Activated CD4-positive, alpha-beta T cell treated with anti-CD3 and anti-CD28 coated beads, Interleukin-2, amount 10 ng/mL, durations not matched to agents 24 days and 14 days (primary cell): ENCODE measurements around the gene ATF1. TPM values are rescaled to one million over a fixed set of nuclear protein-coding genes. Genes with fewer than 3 reads are reported as not detected.
"Not testable (repeated sequence)": the region's sequence is repeated elsewhere in the genome, so short reads cannot be mapped to it uniquely, and the experiment has no call there.

Experiments
- DNase-seq: peaks from one replicate; pipeline ENCODE4 v3.0.0; 2022
- H3K27ac Mint-ChIP-seq: one replicate; pipeline ENCODE4 v1.8.0; 2022; ENCODE audit warnings: mild to moderate bottlenecking, mixed read lengths
- H3K27me3 Mint-ChIP-seq: one replicate; pipeline ENCODE4 v1.8.0; 2022; ENCODE audit warnings: mixed read lengths
- H3K36me3 Mint-ChIP-seq: one replicate; pipeline ENCODE4 v1.8.0; 2022; ENCODE audit warnings: low read depth, mild to moderate bottlenecking, mixed read lengths
- H3K4me1 Mint-ChIP-seq: one replicate; pipeline ENCODE4 v1.8.0; 2021; ENCODE audit warnings: mixed read lengths
- H3K4me3 Mint-ChIP-seq: one replicate; pipeline ENCODE4 v1.8.0; 2022; ENCODE audit warnings: mild to moderate bottlenecking, moderate library complexity, mixed read lengths
- H3K9me3 Mint-ChIP-seq: one replicate; pipeline ENCODE4 v1.8.0; 2021; ENCODE audit warnings: mixed read lengths
- intact Hi-C: fragments of 100-400 bp; cut with micrococcal nuclease; formaldehyde crosslinking; loops from one replicate; pipeline ENCODE4 v1.15.1; 2023
- total RNA-seq: library from RNA; stranded (reverse); gene quantifications from 2 replicates; pipeline ENCODE4 v1.2.3, GENCODE V29; 2022

ATF1 gene
- total RNA-seq, 1 donor from 2014 or later, result 67.6 TPM

DNA sequence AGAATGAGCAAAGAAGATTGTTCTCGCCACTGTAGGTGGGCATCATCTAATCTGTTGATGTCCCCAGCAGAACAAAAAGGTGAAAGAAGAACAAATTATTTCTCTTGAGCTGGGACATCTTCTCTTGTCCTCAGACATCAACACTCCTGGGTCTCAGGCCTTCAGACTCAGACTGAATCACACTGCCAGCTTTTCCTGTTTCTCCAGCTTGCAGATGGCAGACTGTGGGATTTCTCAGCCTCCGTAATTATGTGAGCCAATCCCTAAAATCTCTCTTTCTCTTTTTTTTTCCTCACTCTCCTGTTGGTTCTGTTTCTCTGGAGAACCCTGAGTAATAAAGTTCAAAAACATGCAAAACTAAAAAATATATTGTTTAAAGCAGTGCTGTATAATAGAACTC, 75.1 kb downstream of the ATF1 start:
- no peak overlapping the region for H3K4me3 Mint-ChIP-seq

DNA sequence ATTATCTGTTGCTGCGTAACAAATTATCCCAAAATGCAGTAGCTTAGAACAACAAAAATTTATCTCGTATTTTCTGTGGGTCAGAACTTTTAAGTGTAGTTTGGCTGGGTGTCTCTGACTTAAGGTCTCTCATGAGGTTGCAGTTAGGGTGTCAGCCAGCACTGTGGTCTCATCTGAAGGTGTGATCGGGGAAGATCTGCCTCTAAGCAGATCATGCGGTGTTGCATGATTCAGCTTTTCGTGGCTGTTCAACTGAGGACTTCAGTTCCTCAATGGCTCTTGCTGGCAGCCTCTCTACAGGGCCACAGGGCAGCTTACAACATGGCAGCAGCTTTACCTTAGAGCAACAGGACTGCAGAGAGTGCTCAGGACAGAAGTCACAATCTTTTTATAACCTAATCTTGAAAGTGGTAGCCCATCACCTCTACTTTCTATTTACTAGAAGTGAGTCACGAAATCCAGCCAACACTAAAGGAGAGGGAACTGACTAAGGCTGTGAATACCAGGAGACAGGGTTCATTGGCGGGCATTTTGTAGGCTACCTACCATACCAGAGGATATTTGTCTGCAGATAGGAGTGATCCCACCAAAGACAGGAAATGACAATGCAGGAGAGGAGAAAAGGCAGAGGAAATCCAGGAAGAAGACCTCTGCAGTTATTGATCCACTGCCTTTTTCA, 77.0 kb downstream of the ATF1 start:
- Mint-ChIP-seq H3K4me3 (no peak overlapping the region), H3K4me1 (no peaks in the 10 kb centered on the region), H3K9me3 (peaks cover 18% of the 10 kb centered on the region), H3K36me3 (no peaks in the 10 kb centered on the region), H3K27ac (no peak overlapping the region), H3K27me3 (peaks cover 6% of the 10 kb centered on the region)
- DNase-seq, result no peak
- intact Hi-C loops, result no loop called here

More for the DNA sequence above, 75.1 kb downstream of the ATF1 start:
- intact Hi-C loops, result no loop called here
- peaks cover 31% of the 10 kb centered on the region for H3K9me3 Mint-ChIP-seq
- no peak overlapping the region for H3K27ac Mint-ChIP-seq
- H3K27me3 Mint-ChIP-seq, result peaks cover 3% of the 10 kb centered on the region
- no peaks in the 10 kb centered on the region for H3K4me1 Mint-ChIP-seq
- no peak for DNase-seq
- peaks cover 1% of the 10 kb centered on the region for H3K36me3 Mint-ChIP-seq

DNA sequence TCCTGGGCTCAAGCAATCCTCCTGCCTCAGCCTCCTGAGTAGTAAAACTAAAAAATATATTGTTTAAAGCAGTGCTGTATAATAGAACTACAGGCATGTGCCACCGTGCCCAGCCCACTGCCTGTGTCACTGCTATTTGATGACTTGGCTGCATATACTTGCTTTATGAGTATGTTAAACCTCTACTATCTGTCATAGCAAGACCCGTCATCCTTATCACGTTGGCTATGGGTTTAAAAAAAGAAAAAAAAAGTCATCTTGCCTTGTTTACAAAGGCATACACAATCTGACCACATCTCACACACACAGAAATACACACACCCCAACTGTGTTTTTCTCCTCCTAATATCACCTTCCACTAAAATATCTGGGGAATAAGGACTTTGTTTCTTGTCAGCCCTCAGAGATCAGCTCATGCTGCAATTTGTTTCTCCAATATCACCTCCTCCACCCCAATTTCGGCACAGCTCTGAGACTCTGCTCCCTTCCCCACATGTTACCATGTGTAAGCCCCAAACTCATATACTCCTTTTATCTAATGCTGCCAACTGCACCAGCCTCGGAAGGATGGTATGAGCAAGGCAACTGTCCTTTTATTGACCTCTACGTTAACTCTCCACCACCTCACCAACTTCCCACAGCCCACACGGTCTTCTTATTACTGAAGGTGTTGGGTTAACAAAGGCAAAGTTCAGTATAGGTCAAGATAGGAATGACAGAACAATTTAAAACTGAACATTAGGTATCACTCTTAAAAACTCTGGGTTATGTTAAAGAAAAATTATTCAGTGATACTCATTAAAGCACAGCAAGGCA, 78.0 kb downstream of the ATF1 start:
- no peaks in the 10 kb centered on the region for H3K36me3 Mint-ChIP-seq
- intact Hi-C loops, result no loop called here
- H3K27me3 Mint-ChIP-seq, result peaks cover 6% of the 10 kb centered on the region
- peaks cover 18% of the 10 kb centered on the region for H3K9me3 Mint-ChIP-seq
- no peak overlapping the region for H3K4me3 Mint-ChIP-seq
- no peak overlapping the region for H3K27ac Mint-ChIP-seq
- DNase-seq, result no peak
- no peaks in the 10 kb centered on the region for H3K4me1 Mint-ChIP-seq

DNA sequence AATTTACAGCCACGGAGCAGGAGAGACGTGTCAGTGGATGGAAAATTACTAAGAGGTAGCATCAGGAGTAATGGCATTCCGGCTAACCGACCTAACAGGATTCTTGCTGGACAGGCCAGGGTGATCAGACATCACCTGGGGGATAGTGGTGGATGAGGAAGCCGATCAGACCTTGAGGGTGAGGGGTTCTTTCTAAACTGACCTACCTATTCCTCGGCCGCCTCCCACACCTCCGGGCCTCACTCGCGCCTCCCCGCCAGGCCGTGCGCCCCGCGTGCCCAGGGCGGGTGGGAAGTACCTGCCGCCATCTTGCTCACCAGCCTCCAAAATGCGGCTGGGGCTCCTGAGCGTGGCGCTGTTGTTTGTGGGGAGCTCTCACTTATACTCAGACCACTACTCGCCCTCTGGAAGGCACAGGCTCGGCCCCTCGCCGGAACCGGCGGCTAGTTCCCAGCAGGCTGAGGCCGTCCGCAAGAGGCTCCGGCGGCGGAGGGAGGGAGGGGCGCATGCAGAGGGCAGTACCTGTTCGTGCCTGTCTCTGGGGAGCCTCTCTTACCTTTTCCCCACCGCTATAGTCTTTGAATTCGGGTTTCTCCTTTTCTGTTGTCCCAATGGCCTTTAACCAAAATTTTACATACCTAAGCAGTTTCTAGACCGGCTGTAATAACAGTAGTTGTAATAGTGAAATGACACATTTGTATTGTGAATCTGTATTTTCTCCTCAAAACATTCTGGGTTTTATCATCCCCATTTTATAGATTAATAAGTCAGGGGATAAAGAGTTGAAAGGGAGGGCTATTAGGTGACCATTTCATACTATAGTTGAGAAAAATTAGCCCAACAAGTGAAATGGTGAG, 79.0 kb downstream of the ATF1 start, which contains the start of gene TMPRSS12:
TSS of gene TMPRSS12 (plus strand) at position 290 of the 857 bp plus-strand sequence. CDS start at position 329, 39 bp downstream.
- no peaks in the 10 kb centered on the region for H3K4me1 Mint-ChIP-seq
- no peaks in the 10 kb centered on the region for H3K36me3 Mint-ChIP-seq
- peaks cover 18% of the 10 kb centered on the region for H3K9me3 Mint-ChIP-seq
- intact Hi-C loops, result no loop called here
- H3K27me3 Mint-ChIP-seq, result peaks cover 3% of the 10 kb centered on the region
- DNase-seq, result no peak
- no peak within 1 kb of the TSS for H3K27ac Mint-ChIP-seq
- no peak within 1 kb of the TSS for H3K4me3 Mint-ChIP-seq

DNA sequence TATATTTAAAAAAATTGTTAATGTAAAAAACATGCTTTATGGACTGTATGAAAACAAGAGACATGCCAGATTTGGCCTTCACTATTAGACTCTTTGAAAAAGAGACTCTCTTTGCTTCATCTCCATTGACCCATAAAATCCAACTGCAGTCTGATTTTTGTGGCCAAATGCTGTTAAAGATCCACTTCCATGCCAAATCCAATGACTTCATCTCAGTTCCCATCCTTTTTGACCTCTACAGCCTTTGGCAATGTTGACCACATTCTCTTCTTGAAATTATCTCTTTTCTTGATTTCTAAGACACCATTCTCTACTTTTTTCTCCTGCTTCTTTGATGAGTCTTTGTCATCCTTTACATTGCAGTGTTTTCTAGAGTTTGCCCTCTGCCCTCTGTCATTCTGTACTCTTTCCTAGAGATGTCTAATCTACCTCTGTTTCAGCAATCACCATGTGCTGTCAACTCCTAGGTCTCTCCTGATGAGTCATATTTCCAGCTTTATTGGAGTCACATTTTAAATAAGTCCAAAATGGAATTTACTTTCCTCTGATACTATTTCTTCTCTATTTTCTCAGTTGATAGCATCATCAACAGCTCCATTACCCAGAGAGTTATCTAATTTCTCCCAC, 81.2 kb downstream of the ATF1 start:
- intact Hi-C loops, result no loop called here
- H3K27me3 Mint-ChIP-seq, result peaks cover 5% of the 10 kb centered on the region
- peaks cover 25% of the 10 kb centered on the region for H3K9me3 Mint-ChIP-seq
- no peak overlapping the region for H3K27ac Mint-ChIP-seq
- no peak for DNase-seq
- no peaks in the 10 kb centered on the region for H3K36me3 Mint-ChIP-seq
- no peaks in the 10 kb centered on the region for H3K4me1 Mint-ChIP-seq
- no peak overlapping the region for H3K4me3 Mint-ChIP-seq

DNA sequence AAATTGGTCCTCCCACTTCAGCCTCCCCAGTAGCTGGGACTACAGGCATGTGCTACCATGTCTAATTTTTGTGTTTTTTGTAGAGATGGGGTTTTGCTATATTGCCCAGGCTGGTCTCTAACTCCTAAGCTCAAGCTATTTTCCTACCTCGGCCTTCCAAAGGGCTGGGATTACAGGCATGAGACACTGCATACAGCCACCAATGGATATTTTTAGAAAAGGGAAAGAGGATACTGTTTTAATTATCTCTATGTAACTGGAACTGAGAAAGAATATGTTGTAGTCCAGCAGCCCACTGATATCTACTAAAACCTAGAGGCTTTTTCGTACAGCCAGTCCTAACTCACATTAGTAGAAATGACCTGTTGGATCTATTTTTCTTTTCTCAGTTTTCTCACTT, 85.1 kb downstream of the ATF1 start:
- no peaks in the 10 kb centered on the region for H3K36me3 Mint-ChIP-seq
- no peak for DNase-seq
- no peak overlapping the region for H3K4me3 Mint-ChIP-seq
- peaks cover 17% of the 10 kb centered on the region for H3K9me3 Mint-ChIP-seq
- peaks cover 24% of the 10 kb centered on the region for H3K27me3 Mint-ChIP-seq
- intact Hi-C loops, result no loop called here
- H3K4me1 Mint-ChIP-seq, result no peaks in the 10 kb centered on the region
- no peak overlapping the region for H3K27ac Mint-ChIP-seq

DNA sequence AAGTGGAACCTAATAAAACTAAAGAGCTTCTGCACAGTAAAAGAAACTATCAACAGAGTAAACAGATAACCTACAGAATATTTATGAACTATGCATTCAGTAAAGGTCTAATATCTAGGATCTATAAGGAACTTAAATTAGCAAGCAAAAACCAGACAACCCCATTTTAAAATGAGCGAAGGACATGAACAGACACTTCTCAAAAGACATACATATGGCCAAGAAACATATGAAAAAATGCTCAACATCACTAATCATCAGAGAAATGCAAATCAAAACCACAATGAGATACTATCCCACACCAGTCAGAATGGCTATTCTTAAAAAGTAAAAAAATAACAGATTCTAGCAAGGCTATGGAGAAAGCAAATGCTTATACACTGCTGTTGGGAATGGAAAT, 91.3 kb downstream of the ATF1 start:
- H3K4me3 Mint-ChIP-seq, H3K36me3 Mint-ChIP-seq, H3K4me1 Mint-ChIP-seq, DNase-seq, H3K27ac Mint-ChIP-seq: not testable (repeated sequence)
- Mint-ChIP-seq H3K27me3 (peaks cover 25% of the 10 kb centered on the region), H3K9me3 (peaks cover 15% of the 10 kb centered on the region)
- intact Hi-C loops, result loop anchor here (10.0 kb wide), 1 partner anchor 50 kb away; no protein-coding TSS in a partner anchor

DNA sequence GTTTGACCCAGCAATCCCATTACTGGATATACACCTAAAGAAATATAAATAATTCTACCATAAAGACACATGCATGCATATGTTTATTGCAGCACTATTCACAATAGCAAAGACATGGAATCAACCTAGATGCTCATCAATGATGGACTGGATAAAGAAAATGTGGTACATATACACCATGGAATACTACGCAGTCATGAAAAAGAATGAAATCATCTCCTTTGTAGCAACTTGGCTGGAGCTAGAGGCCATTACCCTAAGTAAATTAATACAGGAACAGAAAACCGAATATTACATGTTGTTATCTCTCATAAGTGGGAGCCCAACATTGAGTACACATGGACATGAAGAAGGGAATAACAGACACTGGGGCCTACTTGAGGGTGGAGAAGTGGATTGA, 91.8 kb downstream of the ATF1 start:
- Mint-ChIP-seq H3K27me3 (peaks cover 25% of the 10 kb centered on the region), H3K9me3 (peaks cover 15% of the 10 kb centered on the region)
- intact Hi-C loops, result loop anchor here (10.0 kb wide), 1 partner anchor 49 kb away; no protein-coding TSS in a partner anchor
- H3K4me3 Mint-ChIP-seq, H3K27ac Mint-ChIP-seq, H3K36me3 Mint-ChIP-seq, H3K4me1 Mint-ChIP-seq, DNase-seq: not testable (repeated sequence)

DNA sequence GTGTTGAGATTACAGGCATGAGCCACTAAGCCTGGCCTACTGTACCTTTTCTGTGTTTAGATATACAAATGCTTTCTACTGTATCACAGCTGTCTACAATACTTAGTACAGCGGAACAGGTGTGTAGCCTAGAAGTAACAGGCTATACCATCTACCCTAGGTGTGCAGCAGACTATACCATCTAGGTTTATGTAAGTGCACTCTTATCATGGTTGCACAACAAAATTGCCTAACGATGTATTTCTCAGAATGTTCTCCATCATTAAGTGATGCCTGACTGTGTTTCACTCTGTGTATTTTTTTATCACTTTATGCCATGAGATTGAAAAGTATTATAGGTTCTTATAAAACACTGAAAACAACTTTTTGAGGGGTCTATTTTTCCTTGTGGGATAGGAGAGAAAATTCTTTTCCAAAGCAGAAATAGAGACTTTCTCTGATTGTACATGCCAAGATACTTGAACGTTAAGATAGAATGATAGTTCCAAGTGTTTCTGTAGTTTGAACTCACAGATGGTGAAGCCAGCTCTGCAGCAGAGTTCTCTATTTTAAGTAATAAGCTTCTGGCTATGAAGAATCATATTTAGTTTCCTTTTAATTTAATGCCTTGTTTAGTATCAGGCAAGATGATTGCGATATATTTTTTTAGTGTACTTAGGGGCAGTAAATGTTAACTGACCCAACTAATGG, 95.9 kb downstream of the ATF1 start:
- peaks cover 2% of the 10 kb centered on the region for H3K4me1 Mint-ChIP-seq
- DNase-seq, result no peak

DNA sequence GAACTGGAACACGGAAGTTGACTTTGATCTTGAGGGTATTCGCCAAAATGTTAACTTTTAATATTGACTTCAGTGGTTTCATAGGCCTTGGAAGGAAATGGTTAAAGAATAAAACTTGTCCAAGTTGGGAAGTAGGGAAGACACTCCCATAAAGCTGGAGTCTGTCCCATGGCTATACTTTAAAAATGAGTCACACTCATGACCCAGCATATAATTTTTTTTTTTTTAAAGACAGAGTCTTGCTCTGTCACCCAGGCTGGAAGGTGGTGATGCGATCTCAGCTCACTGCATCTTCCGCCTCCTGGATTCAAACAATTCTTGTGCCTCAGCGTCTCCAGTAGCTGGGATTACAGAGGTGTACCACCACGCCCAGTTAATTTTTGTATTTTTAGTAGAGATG, 98.4 kb downstream of the ATF1 start:
- Mint-ChIP-seq H3K4me3 (no peak overlapping the region), H3K27ac (no peak overlapping the region), H3K4me1 (peaks cover 7% of the 10 kb centered on the region), H3K36me3 (peaks cover 4% of the 10 kb centered on the region), H3K9me3 (peaks cover 17% of the 10 kb centered on the region), H3K27me3 (peaks cover 2% of the 10 kb centered on the region)
- no peak for DNase-seq
- intact Hi-C loops, result no loop called here

More for the DNA sequence above, 95.9 kb downstream of the ATF1 start:
- intact Hi-C loops, result loop anchor here (10.0 kb wide), 1 partner anchor 45 kb away; no protein-coding TSS in a partner anchor
- Mint-ChIP-seq H3K27me3 (peaks cover 2% of the 10 kb centered on the region), H3K9me3 (peaks cover 4% of the 10 kb centered on the region), H3K36me3 (no peaks in the 10 kb centered on the region), H3K4me3 (no peak overlapping the region), H3K27ac (no peak overlapping the region)

DNA sequence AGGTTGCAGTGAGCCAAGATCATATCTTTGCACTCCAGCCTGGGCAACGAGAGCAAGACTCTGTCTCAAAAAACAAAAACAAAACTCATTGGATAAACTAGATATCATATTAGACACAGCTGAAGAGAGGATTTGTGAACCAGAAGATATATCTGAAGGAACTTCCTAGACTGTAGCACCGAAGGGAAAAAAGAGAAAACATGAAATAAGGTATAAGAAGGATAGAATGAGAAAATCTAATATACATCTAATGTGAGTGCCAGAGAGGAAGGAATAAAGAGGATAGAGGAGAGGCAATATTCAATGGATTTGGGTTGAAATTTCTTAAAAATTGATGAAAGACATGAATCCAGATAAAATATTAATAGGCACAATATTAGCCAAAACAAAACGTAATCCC, 101.4 kb downstream of the ATF1 start:
- peaks cover 21% of the 10 kb centered on the region for H3K4me1 Mint-ChIP-seq
- intact Hi-C loops, result no loop called here

DNA sequence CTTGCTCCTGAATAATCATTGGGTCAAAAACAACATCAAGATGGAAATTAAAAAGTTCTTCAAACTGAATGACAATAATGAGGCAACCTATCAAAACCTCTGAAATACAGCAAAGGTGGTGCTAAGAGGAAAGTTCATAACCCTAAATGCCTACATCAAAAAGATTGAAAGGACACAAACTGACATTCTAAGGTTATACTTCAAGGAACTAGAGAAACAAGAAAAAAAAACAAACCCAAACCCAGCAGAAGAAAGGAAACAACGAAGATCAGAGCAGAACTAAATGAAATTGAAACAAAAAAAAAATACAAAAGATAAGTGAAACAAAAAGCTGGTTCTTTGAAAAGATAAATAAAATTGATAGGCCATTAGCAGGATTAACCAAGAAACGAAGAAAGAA, 105.0 kb downstream of the ATF1 start:
- H3K36me3 Mint-ChIP-seq, intact Hi-C loops, DNase-seq, H3K27me3 Mint-ChIP-seq: not testable (repeated sequence)
- Mint-ChIP-seq H3K27ac (peak overlapping the region; percentile 0), H3K4me3 (peak overlapping the region; percentile 50), H3K4me1 (peaks cover 21% of the 10 kb centered on the region), H3K9me3 (peaks cover 27% of the 10 kb centered on the region)

More for the DNA sequence above, 101.4 kb downstream of the ATF1 start:
- Mint-ChIP-seq H3K27ac (no peak overlapping the region), H3K36me3 (peaks cover 7% of the 10 kb centered on the region), H3K4me3 (no peak overlapping the region), H3K27me3 (no peaks in the 10 kb centered on the region), H3K9me3 (peaks cover 24% of the 10 kb centered on the region)
- no peak for DNase-seq
